Suprapubic skin (tissue), 4 donors: ENCODE measurements around the gene CLIC4. TPM values are rescaled to one million over a fixed set of nuclear protein-coding genes. Genes with fewer than 3 reads are reported as not detected.
"Not testable (repeated sequence)": the region's sequence is repeated elsewhere in the genome, so short reads cannot be mapped to it uniquely, and the experiment has no call there.

Source experiments
- DNase-seq, 2 donors: peaks; one replicate each; pipeline ENCODE4 v3.0.0-alpha.2; 2019; ENCODE audit warnings: low spot score in 2 of 2
- H3K27ac ChIP-seq: fragments of 200-600 bp; sonication (generic); one replicate; pipeline ENCODE4 v1.5.1; 2019
- H3K27me3 ChIP-seq: fragments of 200-600 bp; sonication (generic); one replicate; pipeline ENCODE4 v1.5.1; 2019
- H3K36me3 ChIP-seq: fragments of 200-600 bp; sonication (generic); one replicate; pipeline ENCODE4 v1.5.1; 2019
- H3K4me1 ChIP-seq: fragments of 200-600 bp; sonication (generic); one replicate; pipeline ENCODE4 v1.5.1; 2019
- H3K4me3 ChIP-seq: fragments of 200-600 bp; sonication (generic); one replicate; pipeline ENCODE4 v1.5.1; 2019; ENCODE audit warnings: mild to moderate bottlenecking
- H3K9me3 ChIP-seq: fragments of 200-600 bp; sonication (generic); one replicate; pipeline ENCODE4 v1.5.1; 2019
- CTCF ChIP-seq, 2 donors: fragments of 200-600 bp in 1 of 2; fragments of 450-650 bp in 1 of 2; sonication (generic) in 1 of 2; IDR thresholded peaks; one replicate each; pipeline ENCODE4 v1.5.1; 2016 to 2019; ENCODE audit warnings: antibody characterized with exemption in 2 of 2, mild to moderate bottlenecking in 1 of 2, moderate library complexity in 1 of 2
- EP300 ChIP-seq: sonication (generic); formaldehyde crosslinking; IDR thresholded peaks from one replicate; pipeline ENCODE4 v1.6.1; 2017; ENCODE audit warnings: antibody characterized with exemption
- POLR2A ChIP-seq, 2 donors: fragments of 450-650 bp; IDR thresholded peaks; one replicate each; pipeline ENCODE4 v1.6.1; 2017; ENCODE audit warnings: antibody characterized with exemption in 2 of 2, mild to moderate bottlenecking in 2 of 2, moderate library complexity in 2 of 2
- POLR2AphosphoS5 ChIP-seq, 3 donors: sonication (generic); formaldehyde crosslinking; IDR thresholded peaks; one replicate each; pipeline ENCODE4 v1.6.1; 2017; ENCODE audit warnings: antibody characterized with exemption in 3 of 3
- WGBS: methylation state at CpG from one replicate; pipeline ENCODE4 v1.1.5; 2018; 5-methylcytosine and 5-hydroxymethylcytosine counted together
- total RNA-seq, 4 donors: library from RNA; depleted of rRNA; stranded (reverse); fragments of >200 nt; gene quantifications; one replicate each; pipeline ENCODE4 v1.1.0, GENCODE V29; 2016

The CLIC4 gene
- total RNA-seq, 4 donors from 2014 or later: 50.1 to 76.3 (median 71.4) TPM

- 93% methylated on average over 5 of the region's 5 CpGs for WGBS
- no peak for DNase-seq
- H3K9me3 ChIP-seq: no peaks in the 10 kb centered on the region
- TF ChIP-seq POLR2AphosphoS5 (IDR thresholded peaks at IDR 0.05) (no peak), POLR2A (IDR thresholded peaks at IDR 0.05) (no peak), EP300 (no peak), CTCF (IDR thresholded peaks at IDR 0.05) (no peak)
- peaks cover 16% of the 10 kb centered on the region for H3K4me1 ChIP-seq
- H3K4me3 ChIP-seq: no peak overlapping the region
- no peak overlapping the region for H3K27ac ChIP-seq
- no peaks in the 10 kb centered on the region for H3K36me3 ChIP-seq
- no peaks in the 10 kb centered on the region for H3K27me3 ChIP-seq
These were observed 34.6 kb downstream of the CLIC4 start for GRCh38 chr1:24779689-24780464.

- not testable (repeated sequence) for H3K27ac ChIP-seq, H3K9me3 ChIP-seq, H3K4me3 ChIP-seq, DNase-seq, H3K36me3 ChIP-seq, H3K27me3 ChIP-seq
- peaks cover 16% of the 10 kb centered on the region for H3K4me1 ChIP-seq
- WGBS: 91% methylated on average over 8 of the region's 8 CpGs
These were observed 35.4 kb downstream of the CLIC4 start for GRCh38 chr1:24780626-24781025.

GRCh38 chr1:24782689-24783088 lies 37.4 kb downstream of the CLIC4 start:
- DNase-seq: no peak
- H3K36me3 ChIP-seq: no peaks in the 10 kb centered on the region
- H3K27ac ChIP-seq: no peak overlapping the region
- no peaks in the 10 kb centered on the region for H3K9me3 ChIP-seq
- WGBS: 97% methylated on average over 2 of the region's 2 CpGs
- H3K4me1 ChIP-seq: peaks cover 14% of the 10 kb centered on the region
- no peak for TF ChIP-seq EP300
- TF ChIP-seq POLR2AphosphoS5 (IDR thresholded peaks at IDR 0.05): no peak
- TF ChIP-seq POLR2A (IDR thresholded peaks at IDR 0.05): no peak
- TF ChIP-seq CTCF (IDR thresholded peaks at IDR 0.05): no peak
- no peak overlapping the region for H3K4me3 ChIP-seq
- H3K27me3 ChIP-seq: no peaks in the 10 kb centered on the region

GRCh38 chr1:24783713-24784112 lies 38.5 kb downstream of the CLIC4 start:
- Histone ChIP-seq H3K27ac (no peak overlapping the region), H3K27me3 (no peaks in the 10 kb centered on the region), H3K36me3 (no peaks in the 10 kb centered on the region), H3K4me3 (no peak overlapping the region), H3K9me3 (no peaks in the 10 kb centered on the region), H3K4me1 (peaks cover 10% of the 10 kb centered on the region)
- no peak for TF ChIP-seq CTCF (IDR thresholded peaks at IDR 0.05)
- TF ChIP-seq POLR2AphosphoS5 (IDR thresholded peaks at IDR 0.05): no peak
- TF ChIP-seq EP300: no peak
- TF ChIP-seq POLR2A (IDR thresholded peaks at IDR 0.05): no peak
- WGBS: 89% methylated on average over 1 of the region's 1 CpG
- no peak for DNase-seq

- H3K27me3 ChIP-seq: no peaks in the 10 kb centered on the region
- no peak overlapping the region for H3K27ac ChIP-seq
- no peak for DNase-seq
- no peaks in the 10 kb centered on the region for H3K9me3 ChIP-seq
- H3K4me1 ChIP-seq: peaks cover 10% of the 10 kb centered on the region
- TF ChIP-seq EP300 (no peak), CTCF (IDR thresholded peaks at IDR 0.05) (no peak), POLR2AphosphoS5 (IDR thresholded peaks at IDR 0.05) (no peak), POLR2A (IDR thresholded peaks at IDR 0.05) (no peak)
- no peaks in the 10 kb centered on the region for H3K36me3 ChIP-seq
- H3K4me3 ChIP-seq: no peak overlapping the region
These were observed 40.9 kb downstream of the CLIC4 start for GRCh38 chr1:24786191-24786590.

- Histone ChIP-seq H3K9me3 (no peaks in the 10 kb centered on the region), H3K4me3 (no peak overlapping the region), H3K36me3 (no peaks in the 10 kb centered on the region), H3K27ac (no peak overlapping the region), H3K27me3 (no peaks in the 10 kb centered on the region), H3K4me1 (peaks cover 19% of the 10 kb centered on the region)
- no peak for DNase-seq
- TF ChIP-seq POLR2AphosphoS5 (IDR thresholded peaks at IDR 0.05) (no peak), EP300 (no peak), POLR2A (IDR thresholded peaks at IDR 0.05) (no peak), CTCF (IDR thresholded peaks at IDR 0.05) (no peak)
These were observed 45.2 kb downstream of the CLIC4 start for GRCh38 chr1:24790490-24790889.
